Mucosa of descending colon (tissue), 3 donors: ENCODE data around the gene KCNK7. TPM values are rescaled to one million over a fixed set of nuclear protein-coding genes. Genes with fewer than 3 reads are reported as not detected.
A peak's percentile ranks its signal among the peaks of the same experiment; 100 is the strongest.

ENCODE experiments used
- ATAC-seq: fragments of 200-7000 bp; cut with Tn5 transposase; one replicate; pipeline ENCODE4 v1.9.1; 2020; ENCODE audit warnings: mild to moderate bottlenecking, moderate library complexity
- DNase-seq, 3 donors: peaks; one replicate each; pipeline ENCODE4 v3.0.0-alpha.2; 2020
- H3K36me3 ChIP-seq: fragments of 200-600 bp; one replicate; pipeline ENCODE4 v1.8.0; 2021; ENCODE audit warnings: low read depth, mild to moderate bottlenecking
- H3K4me1 ChIP-seq: fragments of 200-600 bp; one replicate; pipeline ENCODE4 v1.8.0; 2021; ENCODE audit warnings: low read depth, mild to moderate bottlenecking
- H3K4me3 ChIP-seq: fragments of 200-600 bp; one replicate; pipeline ENCODE4 v1.8.0; 2021; ENCODE audit warnings: mild to moderate bottlenecking
- H3K9me3 ChIP-seq: fragments of 200-600 bp; one replicate; pipeline ENCODE4 v1.8.0; 2021; ENCODE audit warnings: mild to moderate bottlenecking
- CTCF ChIP-seq: fragments of 200-600 bp; IDR thresholded peaks from one replicate; pipeline ENCODE4 v1.8.0; 2022; ENCODE audit warnings: antibody characterized with exemption, mild to moderate bottlenecking
- intact Hi-C, 2 donors: fragments of 100-400 bp; cut with DNase I in 1 of 2; cut with micrococcal nuclease in 1 of 2; formaldehyde crosslinking; loops; one replicate each; pipeline versions ENCODE4 v1.11.0 to v1.11.1; 2022; cut with DNase I, micrococcal nuclease
- total RNA-seq, 3 donors: library from RNA; stranded (reverse); fragmentation: NEBNext Ultra II Directional in 2 of 3; extraction: Animal tissue kit (Norgen Biotek cat#: 25700) in 2 of 3; gene quantifications; one replicate each; pipeline versions ENCODE4 v1.2.1 to v1.2.4, GENCODE V29; 2021 to 2023
- donor health status: DM: no; HTN: no; CAD: no; lungs with moderate emphysema.
- donor health status: DM: no; HTN: no; CAD: no.
- donor health status: DM: no; HTN: yes; CAD: no.

KCNK7 gene
- total RNA-seq, 3 donors from 2014 or later, result 0.49 to 1.7 (median 1.5) TPM

GRCh38 chr11:65576867-65577755 lies 18.5 kb downstream of the KCNK7 start:
- TF ChIP-seq CTCF, result no peak
- peaks cover 49% of the 10 kb centered on the region for H3K4me1 ChIP-seq
- H3K36me3 ChIP-seq, result no peaks in the 10 kb centered on the region
- DNase-seq (peak; percentile 56 to 90 (median 81)), ATAC-seq (peak; percentile 55)
- intact Hi-C loops, result no loop called here
- no peak overlapping the region for H3K4me3 ChIP-seq
- H3K9me3 ChIP-seq, result no peaks in the 10 kb centered on the region

- no peaks in the 10 kb centered on the region for H3K9me3 ChIP-seq
- TF ChIP-seq CTCF, result no peak
- H3K36me3 ChIP-seq, result no peaks in the 10 kb centered on the region
- H3K4me1 ChIP-seq, result peaks cover 55% of the 10 kb centered on the region
- peak overlapping the region; percentile 68 for H3K4me3 ChIP-seq
- DNase-seq (peak in 2 of 3 donors; percentile 57 to 75), ATAC-seq (no peak)
- intact Hi-C loops, result no loop called here
Observed at GRCh38 chr11:65576232-65576866, 19.3 kb downstream of the KCNK7 start.

GRCh38 chr11:65575568-65576231 lies 19.9 kb downstream of the KCNK7 start, which contains the start of gene EHBP1L1:
EHBP1L1 (plus strand) TSS chr11:65576053; CDS start chr11:65576303, 250 bp downstream.
- Histone ChIP-seq H3K36me3 (no peaks in the 10 kb centered on the region), H3K9me3 (no peaks in the 10 kb centered on the region), H3K4me3 (peak within 1 kb of the TSS; percentile 68), H3K4me1 (peaks cover 62% of the 10 kb centered on the region)
- intact Hi-C loops, result no loop called here
- peak; percentile 84 to 91 (median 90) for DNase-seq
- no peak for TF ChIP-seq CTCF
- peak; percentile 58 for ATAC-seq

GRCh38 chr11:65574811-65575567 lies 20.6 kb downstream of the KCNK7 start:
- peaks cover 63% of the 10 kb centered on the region for H3K4me1 ChIP-seq
- no peaks in the 10 kb centered on the region for H3K9me3 ChIP-seq
- H3K36me3 ChIP-seq, result no peaks in the 10 kb centered on the region
- peak; percentile 59 to 74 (median 71) for DNase-seq
- intact Hi-C loops, result no loop called here
- no peak for TF ChIP-seq CTCF
- peak overlapping the region; percentile 27 for H3K4me3 ChIP-seq
- peak; percentile 7 for ATAC-seq
